GM19043 (cell line): Measurements from ENCODE around the gene PLD4.

Experiments used
- ATAC-seq: cut with Tn5 transposase; IDR thresholded peaks from one replicate; pipeline ENCODE4 v1.9.1; 2021; ENCODE audit warnings: low read depth; ENCODE audit not compliant: unreplicated experiment

PLD4 gene

DNA sequence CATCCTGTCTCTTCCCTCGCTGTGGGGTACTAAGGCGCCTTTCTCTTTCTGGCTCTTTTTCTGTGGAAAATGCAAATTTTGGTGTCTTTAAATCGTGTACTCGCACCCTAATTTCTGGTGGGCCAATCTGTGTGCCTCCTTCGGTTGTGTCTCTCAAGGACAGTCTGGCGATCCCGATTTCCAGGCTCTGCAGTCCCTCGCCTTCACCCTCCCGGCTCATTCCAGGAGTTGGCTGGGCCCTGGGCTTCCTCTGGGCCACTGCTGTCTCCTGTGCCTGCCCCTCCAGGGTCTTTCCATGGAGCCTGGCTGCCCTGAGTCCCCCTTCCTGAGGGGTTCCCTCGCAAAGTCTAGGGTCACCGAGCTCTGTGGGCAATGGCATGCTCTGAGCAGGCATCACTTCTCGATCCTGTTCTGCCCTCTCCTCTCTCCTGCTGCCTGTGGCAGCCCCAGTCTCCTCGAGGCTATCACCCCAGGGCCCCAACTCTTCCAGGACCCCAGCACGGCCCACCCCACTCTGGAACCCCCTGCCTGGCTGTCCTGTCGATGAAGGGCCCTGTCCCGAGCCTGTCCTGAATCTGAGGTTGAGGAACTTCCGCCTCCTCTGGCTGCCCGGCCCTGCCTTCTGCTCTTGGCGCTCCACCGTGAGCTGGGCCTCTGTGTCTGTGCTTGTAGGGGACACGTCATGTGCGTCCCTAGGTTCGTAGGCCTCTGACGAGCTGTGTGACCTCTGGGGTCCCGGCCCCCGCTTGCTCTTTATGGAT lies 29.4 kb downstream of the PLD4 start:
- no peak for ATAC-seq

DNA sequence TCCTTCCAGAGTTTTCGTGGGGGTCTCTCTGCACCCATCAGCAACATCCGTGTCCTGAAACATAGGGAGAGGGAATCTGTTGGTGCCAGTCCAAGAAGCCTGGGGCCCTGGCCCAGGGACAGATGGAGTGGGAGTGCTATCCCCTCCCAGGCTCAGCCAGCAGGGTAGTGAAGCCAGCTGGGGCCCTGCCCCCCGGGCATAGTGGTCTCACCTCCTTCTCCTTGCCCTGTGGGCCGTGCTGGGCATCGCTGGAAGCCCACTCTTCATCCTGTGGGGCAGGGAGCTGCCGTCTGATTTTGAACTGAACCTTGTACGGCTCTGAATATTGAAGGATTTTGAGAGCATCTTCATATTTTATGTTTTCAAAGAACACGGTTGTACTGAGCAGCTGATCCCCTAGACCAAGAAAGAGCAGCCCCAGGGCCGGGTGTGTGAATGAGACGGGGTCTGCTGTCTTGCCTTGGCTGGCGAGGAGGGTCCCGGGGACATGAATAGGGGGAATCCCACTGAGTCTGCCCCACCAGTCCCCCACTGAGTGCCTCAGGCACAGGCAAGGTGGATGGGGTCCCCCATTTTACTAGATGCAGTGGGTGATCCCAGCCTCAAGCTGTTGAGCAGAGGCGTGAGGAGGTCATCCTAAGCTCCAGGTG lies 30.2 kb downstream of the PLD4 start:
- ATAC-seq: no peak

DNA sequence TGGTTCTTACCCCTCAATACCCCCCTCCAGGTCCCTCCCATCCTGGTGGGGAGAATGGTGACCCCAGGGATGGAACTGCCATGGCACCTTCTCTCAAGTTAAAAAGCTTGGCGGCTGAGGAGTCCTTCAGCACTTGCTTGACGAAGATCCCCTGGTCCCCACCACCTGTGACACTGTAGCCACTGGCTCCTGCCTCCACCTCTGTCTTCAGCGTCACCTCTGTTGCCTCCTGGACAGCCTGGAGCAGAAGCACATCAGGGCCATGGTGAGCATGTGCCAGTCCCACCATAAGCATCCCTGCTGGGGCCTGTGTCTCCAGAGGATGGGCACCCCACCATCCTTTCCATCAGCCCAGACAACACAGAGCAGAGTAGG lies 30.7 kb downstream of the PLD4 start:
- no peak for ATAC-seq

DNA sequence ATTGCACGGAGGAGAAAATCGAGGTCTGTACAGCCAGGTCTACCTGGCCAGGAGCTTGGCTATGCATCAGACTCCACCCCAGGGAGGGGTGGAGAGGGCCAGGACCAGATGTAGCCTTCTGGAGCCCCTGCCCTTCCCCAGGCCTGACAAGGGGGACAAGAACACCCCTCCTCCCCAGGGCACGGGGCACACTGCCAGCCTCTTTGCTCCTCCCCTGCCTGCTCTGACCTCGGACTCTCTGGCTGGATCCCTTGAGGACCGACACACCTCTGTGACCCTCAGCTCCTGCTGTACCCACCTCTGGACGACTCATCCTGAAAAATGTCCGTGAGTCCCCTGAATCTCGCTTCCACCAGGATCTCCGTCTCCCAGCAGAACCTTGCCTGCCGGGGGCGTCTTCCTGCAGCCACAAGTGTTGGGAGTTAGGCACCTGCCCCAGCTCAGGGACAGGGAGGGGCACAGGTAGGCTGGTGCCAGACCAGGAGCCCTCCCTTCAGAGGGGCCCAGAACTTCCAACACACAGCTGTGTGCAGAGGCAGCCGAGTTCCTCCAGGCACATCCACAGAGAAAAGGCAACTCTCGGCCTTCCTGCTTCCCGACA lies 31.7 kb downstream of the PLD4 start:
- ATAC-seq: no peak

DNA sequence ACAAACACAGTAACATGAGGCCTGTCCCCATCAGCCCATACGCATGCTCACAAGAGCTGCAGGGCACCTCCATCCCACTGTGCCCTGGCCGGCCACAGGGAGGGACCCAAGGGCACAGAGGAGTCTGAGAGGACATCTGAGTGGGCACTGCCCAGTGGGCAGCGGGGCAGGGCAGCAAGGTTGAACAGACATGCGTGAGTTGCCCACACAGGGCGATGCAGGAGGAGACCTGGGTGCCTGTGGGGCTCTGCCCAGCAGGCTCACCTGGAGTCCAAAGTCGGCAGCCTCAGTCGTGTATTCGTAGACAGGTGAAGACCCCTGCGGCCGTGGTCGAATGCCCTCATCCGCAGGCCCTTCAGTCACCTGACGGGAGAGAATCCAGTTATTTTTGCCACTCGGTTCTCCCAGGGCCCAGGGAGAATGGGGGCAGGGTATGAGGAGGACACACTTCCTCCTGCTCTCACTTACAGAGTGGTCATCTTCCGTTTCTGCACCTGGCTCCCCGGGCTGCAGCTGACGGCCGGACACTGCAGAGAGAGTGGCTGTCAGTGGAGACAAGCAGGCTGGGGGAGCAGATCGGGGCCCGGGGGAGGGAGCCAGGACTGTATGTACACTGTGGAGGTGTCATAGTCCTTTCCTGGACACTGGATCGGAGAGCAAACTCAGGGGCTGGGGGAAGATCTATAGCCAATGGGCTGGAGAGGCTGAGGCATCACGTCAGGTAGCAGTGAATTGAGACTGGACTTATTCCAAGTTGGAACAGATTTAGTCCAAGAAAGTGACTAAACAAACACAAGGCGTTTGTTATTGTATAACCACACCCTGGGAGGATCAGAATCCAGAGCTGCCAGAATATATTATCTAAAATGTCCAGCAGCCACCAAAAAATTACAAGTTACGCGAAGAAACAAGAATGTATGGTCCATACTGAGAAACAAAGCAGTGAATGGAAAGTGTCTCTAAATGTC lies 32.8 kb downstream of the PLD4 start:
- no peak for ATAC-seq

DNA sequence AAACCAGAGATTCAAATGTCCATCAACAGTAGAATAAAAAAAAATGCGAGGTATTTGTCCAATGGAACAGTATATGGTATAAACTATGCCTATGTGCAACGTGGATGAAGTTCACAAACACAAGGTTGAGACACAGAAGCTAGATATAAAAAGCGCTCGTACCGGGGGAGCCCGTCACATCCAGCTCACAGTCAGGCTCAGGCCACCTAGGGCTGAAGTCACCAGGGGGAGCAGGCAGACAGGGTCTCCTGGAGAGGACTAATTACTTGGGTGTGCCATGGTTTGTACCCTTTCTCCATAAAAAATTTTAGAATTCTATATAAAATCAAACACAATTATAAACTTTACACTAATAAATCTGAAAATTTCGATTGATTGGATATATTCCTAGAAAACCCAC lies 39.9 kb downstream of the PLD4 start:
- ATAC-seq: no peak

DNA sequence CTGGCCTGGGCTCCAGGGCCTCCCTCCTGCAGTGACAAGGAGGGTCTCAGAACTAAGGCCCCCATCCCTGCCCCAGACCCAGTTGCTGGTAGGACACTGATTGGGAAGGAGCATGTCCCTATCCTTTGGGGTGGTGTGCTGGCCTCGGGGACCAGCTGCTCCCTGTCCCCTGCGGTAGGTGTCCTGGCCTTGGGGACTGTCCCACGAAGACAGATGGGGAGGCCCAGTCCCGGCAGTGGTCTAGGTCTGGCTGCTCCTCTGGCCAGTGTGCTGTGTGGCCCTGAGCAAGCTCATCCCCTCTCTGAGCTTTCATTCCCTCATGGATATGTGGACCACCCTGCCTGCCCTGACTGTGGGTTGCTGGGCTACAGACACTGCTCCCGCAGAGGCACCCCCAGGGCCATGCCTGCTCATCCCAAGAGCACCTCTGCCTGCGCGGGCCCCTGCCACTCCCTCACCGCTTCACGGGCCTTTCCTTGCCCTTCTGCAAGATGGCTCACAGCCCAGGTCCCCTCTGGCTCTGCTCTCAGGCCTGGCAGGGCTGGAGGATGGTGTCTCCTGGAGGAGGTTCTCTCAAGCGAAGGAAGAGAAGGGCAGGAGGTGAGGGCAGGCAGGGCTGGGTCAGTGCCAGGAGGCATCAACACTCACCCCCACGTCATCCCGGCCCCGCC lies 41.0 kb downstream of the PLD4 start:
- ATAC-seq: no peak

DNA sequence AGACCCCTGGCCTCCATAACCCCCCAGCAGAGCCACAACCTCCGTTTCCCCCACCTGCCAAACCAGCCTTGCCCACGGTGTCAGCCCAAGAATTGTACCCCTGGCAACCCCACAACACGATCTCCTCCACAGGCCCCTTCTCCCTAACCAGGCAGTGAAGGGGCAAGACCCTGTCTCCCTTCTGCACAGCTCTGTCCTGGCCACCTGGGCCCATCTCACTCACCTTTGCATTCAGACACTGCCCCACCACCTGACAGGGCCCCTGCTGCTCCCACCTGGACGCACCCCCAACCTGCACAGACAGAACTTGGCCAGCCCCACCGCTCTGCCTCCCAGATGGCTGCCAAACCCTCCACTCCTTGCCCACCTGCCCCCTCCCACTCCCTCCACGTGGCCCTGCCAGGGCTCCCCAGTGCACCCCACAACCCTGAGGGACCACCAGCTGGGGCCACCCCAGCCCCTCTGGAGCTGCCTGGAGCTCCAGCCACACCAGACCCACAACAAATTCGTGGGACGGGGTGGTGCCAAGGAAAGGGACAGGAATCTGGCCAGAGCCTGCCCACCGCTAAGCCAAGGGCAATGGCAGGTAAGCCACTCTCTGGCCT lies 41.7 kb downstream of the PLD4 start:
- ATAC-seq: no peak

DNA sequence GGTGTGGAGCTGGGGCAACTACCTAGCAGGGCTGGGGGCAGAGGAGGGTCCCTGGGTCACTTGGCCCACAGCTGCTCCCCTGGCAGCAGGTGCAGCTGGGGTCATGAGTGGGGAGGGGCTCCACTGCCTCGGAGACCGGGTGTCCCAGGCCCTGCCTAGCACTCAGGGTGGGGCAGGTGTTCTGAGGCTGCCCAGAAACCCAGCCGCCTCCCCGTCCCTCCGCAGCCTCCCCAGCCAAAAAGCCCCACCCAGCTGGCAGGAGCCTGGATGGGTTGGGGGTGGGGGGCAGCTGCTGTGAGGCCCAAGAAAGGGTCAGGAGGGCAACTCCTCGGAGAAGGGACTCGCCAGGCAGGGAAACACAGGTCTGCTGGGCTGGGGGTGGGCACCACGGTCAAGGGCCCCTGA lies 42.3 kb downstream of the PLD4 start:
- no peak for ATAC-seq

DNA sequence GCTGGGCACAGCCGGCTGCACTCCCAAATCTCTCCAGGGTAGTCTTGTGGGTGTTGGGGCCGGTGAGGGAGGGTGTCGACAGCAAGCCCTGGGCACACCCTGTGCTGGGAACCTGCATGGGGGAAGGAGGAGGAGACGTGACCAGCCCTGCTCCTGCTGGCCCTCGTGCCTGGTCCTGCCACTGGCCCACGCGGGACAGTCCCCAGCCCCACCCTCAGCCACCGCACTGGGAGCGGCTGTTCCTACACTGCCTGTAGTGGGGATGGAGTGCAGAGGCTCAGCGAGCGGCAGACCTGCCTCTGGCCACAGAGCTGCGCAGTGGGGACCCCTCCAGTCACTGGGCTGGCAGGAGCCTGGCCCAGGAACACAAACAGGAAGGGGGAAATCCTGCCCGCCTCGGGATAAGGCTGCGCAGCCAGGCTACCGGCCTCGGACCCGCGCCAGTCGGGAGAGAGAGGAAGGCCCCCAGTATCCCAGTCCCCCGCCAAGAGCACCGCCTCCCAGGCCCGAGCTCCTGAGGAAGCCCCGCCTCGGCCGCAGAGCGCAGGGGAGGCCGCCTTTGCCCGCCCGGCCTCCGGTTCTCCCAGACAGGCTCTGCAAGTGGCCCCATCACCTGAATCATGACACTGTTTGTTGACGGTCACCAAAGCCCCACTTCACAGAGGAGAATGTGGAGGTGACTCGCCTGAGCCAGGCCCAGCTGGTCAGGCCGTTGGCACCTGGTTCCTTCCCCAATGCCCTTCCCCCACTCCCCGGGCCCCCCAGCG lies 42.9 kb downstream of the PLD4 start:
- no peak for ATAC-seq

DNA sequence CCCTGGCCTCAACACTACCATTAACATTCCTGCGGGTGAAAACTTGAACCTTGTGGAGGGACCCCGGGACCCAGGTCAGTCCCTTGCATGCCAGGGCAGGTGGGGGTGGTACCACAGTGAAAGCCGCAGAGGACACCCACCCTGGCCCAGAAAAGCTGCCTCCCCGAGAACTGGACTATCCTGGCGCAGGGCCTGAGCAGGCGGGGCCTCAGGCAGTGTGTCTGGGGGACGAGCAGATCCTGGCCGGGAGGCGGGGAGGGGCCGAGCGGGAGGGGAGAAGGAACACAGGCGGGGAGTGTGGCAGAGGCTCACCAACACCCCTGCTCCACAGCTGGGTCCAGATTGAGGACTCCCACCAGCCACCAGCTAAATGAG lies 43.5 kb downstream of the PLD4 start:
- no peak for ATAC-seq

DNA sequence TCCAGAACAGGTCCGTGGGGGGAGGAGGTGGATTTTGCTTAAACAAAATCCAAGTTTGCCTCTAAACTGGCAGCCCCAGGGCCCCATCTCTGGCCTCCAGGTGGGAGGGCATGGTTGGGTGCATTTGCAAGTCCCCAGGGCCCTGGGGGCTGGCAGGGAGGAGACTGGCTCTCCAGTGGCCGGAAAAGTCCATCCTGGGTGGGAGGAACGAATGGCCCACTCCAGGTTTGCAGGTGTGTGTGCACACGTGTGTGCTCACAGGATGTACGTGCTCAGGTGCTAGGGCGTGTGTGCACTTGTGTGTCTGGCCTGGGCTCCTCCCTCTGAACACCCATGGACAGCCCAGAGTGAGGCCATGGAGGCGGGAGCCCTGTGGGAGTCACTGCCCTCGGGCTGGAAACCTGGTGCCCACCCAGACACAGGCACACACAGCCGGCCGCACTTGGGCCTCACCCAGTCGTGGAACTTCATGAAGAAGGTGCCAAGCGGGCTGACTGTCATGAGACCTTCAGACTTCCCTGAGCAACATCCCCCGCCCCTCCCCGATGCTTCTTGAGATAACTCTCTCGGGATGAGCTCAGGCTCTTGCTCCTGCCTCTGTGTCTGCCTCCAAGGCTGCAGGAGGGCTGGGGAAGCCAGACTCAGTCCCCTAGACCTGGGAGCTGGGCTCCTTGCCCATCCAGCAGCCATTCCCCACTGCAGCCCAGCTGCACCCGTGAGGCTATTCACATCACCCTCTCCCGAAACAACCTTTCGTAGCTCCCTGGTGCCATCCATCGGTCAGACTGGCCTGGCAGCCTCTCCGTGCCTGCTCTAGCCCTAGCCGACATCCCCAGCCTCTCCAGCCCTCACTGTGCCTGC lies 44.1 kb downstream of the PLD4 start:
- no peak for ATAC-seq

DNA sequence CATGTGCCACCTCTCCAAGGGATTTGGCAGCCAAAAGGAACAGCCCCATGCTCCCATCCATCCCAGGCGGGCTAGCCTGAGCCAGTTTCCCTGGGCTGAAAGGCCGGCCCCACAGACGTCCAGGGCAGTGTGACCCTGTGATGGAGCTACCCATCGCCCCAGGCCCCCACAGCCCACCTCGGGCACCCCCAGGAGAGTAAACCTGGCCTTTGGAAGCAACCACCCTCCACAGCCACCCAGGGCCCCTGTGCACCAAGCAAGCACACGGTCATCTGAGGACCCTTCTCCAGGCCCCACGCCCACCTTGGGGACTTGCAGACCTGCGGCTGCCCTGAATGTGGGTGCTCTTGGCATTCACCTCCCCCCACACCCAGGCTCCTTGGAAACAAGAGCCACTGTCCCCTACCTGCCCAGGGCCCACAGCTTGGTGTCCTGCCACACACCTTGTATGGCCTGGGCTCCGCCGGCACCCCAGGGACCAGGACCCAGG lies 45.1 kb downstream of the PLD4 start:
- no peak for ATAC-seq

DNA sequence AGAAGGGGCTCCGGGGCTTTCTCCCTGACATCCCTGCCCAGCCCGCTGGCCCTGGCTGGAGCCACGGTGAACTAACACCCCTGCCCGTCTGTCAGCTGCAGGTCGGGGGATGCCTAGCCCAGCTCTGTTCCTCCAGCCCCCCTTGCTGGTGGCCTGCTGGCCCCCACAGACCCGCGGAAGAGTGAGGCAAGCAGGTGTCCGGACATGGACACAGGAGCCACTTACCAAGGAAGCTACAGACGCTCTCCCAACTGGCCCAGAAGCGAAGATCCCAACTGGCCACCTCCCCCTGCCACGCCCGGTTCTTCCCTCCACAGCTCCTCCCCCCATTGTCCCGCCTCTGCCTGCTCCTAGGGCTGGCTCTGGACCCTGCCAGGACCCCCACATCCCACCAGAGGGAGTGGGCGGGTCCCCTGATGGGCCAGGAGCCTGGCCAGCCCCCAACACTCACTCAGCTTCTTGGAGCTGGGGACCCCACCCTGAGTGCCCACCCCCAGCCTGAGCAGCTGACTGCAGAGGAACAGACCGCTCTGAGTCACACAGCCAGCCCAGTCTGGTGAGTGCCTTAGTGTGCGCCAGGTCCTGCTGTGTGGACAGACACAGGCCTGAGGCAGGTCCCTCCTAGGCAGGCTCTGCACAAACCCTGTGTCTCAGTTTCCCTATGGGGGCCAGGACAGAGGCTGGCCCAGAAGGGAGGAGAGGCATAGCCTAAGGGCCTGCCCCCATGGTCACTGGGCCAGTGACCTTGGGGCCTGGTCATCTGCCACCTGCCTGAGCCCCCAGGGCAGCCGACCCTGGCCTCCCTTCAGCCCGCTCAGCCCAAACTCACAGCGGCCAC lies 45.8 kb downstream of the PLD4 start:
- no peak for ATAC-seq

DNA sequence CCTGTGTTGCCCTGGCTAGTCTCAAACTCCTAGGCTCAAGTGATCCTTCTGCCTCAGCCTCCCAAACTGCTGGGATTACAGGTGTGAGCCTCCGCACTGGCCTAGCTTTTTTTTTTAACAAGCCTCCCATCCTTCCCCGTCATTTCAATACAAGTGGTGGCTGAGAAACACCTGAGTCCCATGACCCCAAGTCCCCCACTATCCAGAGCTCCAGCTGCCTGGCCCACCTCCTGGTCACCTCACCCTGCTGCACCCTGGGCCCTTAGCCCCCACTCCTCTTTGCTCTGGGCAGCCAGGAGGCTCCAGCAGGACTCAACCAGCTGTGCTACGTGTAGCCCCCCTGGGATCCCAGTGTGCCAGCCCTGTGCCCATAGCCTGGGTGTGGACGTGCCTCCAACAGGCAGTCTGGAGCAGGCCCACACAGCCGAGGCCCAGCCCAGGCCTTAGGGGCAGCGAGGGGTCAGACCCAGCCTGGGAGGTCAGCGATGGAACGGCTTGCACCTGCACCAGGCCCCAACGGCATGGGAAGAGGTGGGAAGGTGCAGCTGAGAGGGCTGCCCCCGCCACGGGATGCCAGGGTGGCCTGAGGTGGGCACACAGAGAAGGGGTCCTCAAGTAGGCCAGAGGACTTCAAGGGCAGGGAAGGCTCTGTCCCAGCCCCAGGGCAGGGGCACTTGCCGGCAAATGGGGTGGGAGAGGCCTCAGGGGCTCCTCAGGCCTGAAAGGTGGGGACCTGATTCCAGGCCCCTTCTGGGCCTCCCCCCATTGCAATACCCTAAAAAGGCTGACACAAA lies 47.0 kb downstream of the PLD4 start:
- no peak for ATAC-seq

DNA sequence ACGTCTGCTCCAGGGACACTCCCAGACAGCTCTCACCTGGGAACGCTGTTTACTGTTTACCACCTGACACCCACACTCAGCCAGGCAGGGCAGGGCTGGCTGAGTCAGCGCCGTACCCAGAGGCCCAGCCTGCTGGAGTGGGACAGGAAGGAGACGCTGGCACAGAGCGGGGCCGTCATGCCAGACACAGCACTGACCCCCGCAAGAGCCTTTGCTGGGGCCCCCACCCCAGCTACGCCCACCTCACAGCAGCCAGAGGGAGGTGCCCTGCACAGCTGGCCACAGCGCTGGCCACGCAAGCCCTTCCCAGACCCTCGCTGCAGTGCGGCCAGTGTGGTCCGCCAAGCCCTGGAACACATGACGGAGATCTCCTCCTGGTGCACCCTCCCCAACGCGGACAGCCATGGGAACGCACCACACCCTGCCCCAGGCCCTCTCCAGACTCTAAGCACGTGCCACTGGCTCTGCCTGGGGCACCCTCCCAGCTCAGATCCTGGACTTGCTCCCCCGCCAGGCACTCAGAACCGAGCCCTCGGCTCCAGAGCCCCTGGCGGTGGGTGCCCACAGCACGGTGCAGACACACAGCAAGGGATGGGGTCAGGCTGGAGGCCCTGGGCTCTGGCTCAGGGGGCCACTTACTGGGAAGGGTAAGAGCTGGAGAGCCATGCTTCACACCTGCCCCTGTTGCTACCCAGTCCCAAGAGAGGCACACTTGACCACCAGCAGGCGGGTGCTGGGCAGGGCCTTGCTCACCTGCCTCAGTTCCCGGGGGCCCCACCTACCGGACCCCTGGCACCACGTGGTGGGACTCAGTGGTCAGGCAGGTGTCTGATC lies 47.8 kb downstream of the PLD4 start:
- ATAC-seq: no peak
